GM19035 (cell line): ENCODE data around the gene OR8J1.
"Not testable (repeated sequence)": the region's sequence is repeated elsewhere in the genome, so short reads cannot be mapped to it uniquely, and the experiment has no call there.

ENCODE experiments used
- ATAC-seq: cut with Tn5 transposase; IDR thresholded peaks from one replicate; pipeline ENCODE4 v1.9.1; 2021; ENCODE audit not compliant: unreplicated experiment

Gene OR8J1

DNA sequence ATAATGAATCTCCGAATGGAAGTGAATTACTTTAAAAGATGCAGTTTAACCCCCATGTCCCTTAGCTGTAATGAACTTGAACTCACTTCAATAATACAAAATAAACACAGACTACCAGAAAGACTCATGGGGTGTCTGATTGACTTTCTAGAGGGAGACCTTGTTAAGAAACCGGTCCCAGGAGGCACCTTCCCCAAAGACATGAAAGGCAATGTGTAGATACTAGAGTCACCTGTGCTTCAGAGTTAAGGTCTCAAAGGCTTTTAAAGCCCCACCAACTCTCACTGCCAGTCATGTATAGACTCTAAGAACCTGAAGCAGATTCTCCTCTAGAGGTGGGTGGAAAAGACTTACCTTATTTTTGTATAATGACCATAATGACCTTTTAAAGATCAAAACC is at the start of gene OR8J1:
TSS of gene OR8J1 (plus strand) at position 301 of the 400 bp plus-strand sequence. CDS start 5,956 bp downstream, outside the sequence.
- no peak for ATAC-seq

DNA sequence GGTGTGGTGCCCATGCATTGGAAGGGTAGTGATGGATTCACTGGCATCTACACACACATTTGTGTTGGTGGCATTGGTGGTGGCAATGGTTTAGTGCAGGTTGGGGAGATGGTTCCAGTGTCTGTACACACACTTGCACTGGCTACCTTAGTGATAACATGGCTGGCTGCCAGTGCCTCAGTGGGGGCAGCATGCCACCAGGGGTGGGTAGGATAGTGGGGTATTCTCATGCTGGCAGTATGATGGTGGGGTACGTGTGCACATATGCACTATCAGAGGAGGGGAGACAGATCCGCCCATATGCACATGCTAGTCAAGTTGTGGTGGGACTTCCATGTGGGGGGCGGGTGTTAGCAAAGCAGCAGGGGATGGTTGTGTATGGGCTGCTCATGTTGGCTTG is 46.3 kb upstream of the OR8J1 start:
- no peak for ATAC-seq

DNA sequence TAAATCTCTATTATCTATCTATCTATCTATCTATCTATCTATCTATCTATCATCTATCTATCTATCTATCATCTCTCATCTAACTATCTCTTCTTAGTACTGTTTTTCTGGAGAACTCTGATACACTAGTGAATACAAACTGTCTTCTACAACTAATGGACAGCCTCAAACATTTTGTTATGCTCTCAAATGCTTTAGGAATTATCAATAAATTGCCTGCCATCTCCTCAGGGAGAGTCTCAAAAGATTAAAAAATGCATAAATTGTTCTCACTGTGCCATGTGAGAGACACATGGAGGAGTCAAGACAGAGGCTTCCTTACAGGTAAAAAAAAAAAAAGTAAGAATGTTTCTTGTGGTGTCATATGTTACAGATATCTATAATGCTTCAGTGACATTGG is 39.2 kb upstream of the OR8J1 start, which contains the start of gene OR8K3:
TSS of gene OR8K3 (plus strand) at position 301 of the 400 bp plus-strand sequence. CDS start 3,163 bp downstream, outside the sequence.
- ATAC-seq = no peak

DNA sequence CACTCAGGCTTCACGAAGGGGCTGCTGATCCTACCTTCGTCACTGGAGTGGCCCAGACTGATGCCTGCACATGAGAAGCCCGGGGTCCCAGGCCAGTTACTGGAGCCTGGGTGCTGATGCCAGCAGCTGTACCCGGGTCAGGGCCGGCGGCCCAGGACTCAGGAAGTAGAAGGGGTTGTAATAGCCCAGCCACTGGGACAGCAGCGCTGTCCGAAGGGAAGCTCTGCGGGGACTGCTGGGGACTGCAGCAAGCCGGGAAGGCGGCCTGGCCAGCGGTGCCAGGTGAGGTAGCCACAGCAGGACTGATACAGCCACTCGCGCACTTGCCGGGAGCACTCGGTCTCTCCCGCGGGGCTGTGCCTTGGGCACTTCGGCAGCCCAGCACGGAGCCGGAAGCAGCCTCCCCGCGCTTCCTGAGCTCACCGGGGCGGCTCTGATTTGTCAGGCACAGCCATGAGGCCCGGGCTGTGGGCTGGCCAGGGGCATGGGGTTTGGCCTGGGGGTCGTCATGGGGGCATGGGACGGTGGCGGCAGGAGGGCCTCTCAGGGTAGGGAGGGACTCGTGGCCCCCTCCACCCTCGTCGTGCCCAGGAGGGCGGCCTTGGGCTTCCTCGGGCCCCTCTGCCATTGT is 22.1 kb upstream of the OR8J1 start:
- no peak for ATAC-seq

DNA sequence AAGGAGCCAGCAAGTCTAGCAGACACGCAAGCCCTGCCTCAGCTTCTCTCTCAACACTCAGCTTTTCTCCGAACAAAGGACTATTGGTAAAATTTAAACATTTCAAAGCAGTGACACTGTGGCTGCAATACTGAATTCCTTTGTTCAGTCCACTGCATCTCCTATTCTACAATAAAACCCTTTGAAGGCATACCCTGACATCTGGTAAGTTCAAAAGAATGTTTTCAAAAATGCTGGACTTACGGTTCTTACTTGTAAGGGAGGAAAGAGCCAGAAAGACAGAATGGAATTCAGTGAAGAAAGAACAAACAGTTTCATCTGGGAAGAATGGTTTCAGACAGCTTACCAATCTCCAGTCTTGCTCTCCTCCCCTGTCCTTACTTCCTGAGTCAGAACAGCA is 20.9 kb upstream of the OR8J1 start:
- ATAC-seq = no peak

DNA sequence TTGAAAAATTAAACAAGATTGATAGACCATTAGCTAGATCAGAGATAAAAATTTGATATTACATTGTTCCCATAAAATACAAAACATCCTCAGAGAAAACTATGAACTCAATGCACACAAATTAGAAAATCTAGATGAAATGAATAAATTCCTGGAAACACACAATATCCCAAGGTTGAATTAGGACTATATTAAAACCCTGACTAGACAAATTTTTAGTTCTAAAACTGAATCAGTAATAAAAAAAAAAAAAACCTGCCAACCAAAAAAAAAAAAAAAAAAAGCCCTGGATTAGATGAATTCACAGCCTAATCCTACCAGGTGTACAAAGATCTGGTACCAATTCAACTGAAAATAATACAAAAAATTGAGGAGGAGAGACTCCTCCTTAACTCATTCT is 13.8 kb upstream of the OR8J1 start:
- no peak for ATAC-seq

DNA sequence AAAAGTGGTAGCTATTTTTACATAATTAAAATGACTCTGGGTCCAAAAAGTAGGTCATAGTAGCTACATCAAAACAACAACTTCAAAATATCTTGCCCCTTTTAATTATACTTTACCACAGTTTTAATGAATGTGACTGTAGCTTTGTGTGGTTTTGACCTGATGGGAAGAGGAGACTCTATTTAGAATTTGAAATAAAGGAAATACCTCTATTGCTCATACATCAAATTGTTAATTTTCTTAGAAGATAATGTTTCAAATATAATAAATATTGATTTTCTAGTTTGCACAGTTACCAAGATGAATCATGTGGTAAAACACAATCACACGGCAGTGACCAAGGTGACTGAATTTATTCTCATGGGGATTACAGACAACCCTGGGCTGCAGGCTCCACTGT is 8.4 kb upstream of the OR8J1 start, which contains the start of gene OR8K1:
TSS of gene OR8K1 (plus strand) at position 301 of the 400 bp plus-strand sequence. CDS start at position 301, 0 bp downstream.
- ATAC-seq = no peak

DNA sequence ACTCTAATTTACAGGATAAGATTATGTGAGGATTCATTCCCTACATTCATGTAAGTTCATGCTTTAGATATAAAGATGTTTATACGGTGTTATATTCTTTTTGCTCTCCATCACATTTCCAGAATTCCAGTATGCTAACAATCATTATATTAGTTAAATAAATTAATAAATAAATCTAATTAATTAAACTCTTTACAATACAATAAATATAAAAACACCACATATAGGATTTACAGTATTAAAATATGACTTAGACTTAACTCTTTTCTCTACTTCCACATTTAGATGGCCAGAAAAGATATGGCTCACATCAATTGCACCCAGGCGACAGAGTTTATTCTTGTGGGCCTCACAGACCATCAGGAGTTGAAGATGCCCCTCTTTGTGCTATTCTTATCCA is 21.2 kb downstream of the OR8J1 start, which contains the start of gene OR8U1:
TSS of gene OR8U1 (plus strand) at position 301 of the 400 bp plus-strand sequence. CDS start at position 301, 0 bp downstream.
- no peak for ATAC-seq

- ATAC-seq = no peak
Observed at GRCh38 chr11:56380120-56380519, 26.0 kb downstream of the OR8J1 start.

DNA sequence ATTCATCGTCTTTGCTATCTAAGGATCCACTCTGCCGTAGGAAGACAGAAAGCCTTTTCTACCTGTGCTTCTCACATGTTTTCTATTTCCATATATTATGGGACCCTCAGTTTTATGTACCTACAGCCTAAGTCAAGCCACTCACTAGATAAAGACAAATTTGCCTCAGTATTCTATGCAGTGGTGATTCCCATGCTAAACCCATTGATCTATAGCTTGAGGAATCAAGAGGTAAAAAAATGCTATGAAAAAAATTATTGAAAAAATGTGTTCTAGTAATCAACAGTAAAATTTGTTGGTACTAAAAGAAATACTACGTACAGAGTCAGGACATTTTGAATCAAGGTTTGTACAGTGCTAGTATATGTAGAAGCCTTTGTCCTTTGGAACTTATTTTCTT is 40.3 kb downstream of the OR8J1 start:
- no peak for ATAC-seq

GRCh38 chr11:56396047-56396446 is 42.0 kb downstream of the OR8J1 start:
- no peak for ATAC-seq

- not testable (repeated sequence) for ATAC-seq
Observed at GRCh38 chr11:56401858-56402461, 47.9 kb downstream of the OR8J1 start.

- ATAC-seq = no peak
Observed at GRCh38 chr11:56404393-56404792, 50.3 kb downstream of the OR8J1 start.

DNA sequence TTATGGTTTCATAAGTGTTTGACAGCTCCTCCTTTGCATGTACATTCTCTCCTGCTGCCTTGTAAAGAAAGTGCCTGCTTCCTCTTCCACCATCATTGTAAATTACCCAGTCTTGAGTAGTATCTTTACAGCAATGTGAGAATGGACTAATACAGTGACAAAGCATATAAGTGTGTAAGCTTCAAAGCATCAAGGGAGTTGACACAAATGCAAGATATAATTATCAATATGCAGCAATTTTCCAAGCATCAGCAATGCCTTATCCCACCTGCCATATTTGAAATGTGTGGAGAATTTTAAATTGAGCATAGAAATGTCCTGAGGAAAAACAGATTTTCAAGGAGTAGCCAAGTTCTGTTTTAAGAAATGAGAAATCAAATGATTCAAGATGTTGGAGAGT is 56.7 kb downstream of the OR8J1 start:
- ATAC-seq = no peak
